ENCODE results near the gene CDH13. TPM values are rescaled to one million over a fixed set of nuclear protein-coding genes. Genes with fewer than 3 reads are reported as not detected.

The CDH13 gene
- total RNA-seq, 4 donors from 2014 or later, result 6.4 to 19.7 (median 11.7) TPM

DNA sequence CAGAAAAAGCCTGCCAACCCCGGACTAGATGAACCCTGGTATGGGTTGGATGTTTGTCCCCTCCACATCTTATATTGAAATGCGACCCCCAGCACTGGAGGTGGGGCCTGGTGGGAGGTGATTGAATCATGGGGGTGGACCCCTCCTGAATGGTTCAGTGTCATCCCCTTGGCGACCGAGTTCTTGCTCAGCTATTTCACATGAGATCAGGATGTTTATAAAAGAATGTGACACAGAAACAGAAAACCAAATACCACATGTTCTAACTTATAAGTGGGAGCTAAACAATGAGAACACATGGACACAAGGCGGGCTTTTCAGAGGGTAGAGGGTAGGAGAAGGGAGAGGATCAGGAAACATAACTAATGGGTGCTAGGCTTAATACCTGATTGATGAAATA lies 605.0 kb downstream of the CDH13 start:
- TF ChIP-seq, protein P1, sequence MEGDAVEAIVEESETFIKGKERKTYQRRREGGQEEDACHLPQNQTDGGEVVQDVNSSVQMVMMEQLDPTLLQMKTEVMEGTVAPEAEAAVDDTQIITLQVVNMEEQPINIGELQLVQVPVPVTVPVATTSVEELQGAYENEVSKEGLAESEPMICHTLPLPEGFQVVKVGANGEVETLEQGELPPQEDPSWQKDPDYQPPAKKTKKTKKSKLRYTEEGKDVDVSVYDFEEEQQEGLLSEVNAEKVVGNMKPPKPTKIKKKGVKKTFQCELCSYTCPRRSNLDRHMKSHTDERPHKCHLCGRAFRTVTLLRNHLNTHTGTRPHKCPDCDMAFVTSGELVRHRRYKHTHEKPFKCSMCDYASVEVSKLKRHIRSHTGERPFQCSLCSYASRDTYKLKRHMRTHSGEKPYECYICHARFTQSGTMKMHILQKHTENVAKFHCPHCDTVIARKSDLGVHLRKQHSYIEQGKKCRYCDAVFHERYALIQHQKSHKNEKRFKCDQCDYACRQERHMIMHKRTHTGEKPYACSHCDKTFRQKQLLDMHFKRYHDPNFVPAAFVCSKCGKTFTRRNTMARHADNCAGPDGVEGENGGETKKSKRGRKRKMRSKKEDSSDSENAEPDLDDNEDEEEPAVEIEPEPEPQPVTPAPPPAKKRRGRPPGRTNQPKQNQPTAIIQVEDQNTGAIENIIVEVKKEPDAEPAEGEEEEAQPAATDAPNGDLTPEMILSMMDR (IDR thresholded peaks at IDR 0.05; ENCODE audit: low read depth), result no peak

DNA sequence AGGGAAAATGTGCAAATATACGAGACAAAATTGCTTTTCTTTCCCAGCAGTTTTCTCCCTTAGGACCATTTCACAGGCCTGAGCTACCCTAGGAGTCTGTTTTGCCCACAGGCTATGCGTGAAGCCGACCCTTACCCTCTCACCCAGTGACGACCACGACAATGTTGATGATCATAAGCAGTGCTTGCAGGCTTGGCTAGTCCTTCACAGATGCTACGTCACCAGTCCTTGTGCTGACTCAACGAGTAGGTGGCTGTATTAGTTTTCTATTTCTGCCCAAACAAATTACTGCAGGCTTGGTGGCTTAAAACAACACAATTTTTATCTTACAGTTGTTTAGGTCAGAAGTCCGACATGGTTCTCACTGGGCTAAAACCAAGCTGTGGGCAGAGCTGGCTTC lies 606.4 kb downstream of the CDH13 start:
- TF ChIP-seq, protein P1 (IDR thresholded peaks at IDR 0.05; ENCODE audit: low read depth), result no peak

DNA sequence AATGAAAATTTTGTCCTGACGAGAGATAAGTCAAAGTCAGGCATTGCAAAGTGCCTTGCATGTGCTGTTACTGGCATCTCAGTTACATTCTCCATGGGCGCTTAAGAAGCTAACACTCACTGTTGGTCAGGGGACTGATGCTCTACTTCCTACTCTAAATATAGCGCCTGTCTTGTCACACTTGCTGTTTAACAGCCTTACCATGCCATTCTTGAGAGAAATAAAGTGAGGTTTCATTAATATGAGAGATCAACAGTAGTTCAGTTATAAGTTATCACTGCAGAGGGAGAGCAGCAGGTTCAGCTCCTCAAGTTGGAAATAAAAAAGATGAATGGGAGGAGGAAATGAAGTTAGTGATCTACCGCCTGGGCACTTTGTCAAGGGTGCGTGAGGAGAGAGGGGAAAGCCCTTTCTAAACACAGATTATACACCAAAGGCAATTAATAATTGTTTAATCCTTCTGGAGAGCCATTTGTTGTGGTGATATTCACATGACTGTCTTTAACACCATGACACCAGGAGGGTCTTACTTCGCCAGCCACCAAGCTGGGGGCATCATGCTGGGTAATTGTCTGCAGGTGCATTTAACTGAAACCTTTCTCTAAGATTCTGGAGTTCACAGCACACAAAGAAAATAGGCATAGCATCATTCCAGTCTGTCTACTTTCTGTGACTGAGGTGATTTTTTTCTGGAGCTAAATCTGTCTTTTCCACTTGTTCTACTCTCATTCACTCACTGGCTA lies 612.4 kb downstream of the CDH13 start:
- TF ChIP-seq, protein P1 (IDR thresholded peaks at IDR 0.05; ENCODE audit: low read depth), result no peak

DNA sequence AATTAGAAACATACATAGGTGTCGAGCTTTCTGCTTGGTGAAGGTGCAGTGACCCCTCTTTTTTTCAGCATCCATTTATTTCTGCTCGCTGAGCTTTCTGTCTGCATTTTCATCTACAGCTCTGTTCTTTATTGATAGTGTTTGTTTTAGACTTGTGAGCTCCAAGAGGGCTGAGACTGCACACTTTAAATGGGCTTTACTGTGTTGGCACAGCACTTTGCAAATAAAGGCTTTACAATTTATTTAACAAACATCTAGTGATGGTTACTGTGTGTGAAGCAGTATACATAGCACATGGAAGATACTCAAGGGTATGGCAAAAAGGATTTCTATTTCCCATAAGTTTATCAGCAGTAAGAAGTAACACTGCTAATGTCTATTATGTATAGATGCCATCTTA lies 617.3 kb downstream of the CDH13 start:
- TF ChIP-seq, protein P1 (IDR thresholded peaks at IDR 0.05; ENCODE audit: low read depth), result no peak

DNA sequence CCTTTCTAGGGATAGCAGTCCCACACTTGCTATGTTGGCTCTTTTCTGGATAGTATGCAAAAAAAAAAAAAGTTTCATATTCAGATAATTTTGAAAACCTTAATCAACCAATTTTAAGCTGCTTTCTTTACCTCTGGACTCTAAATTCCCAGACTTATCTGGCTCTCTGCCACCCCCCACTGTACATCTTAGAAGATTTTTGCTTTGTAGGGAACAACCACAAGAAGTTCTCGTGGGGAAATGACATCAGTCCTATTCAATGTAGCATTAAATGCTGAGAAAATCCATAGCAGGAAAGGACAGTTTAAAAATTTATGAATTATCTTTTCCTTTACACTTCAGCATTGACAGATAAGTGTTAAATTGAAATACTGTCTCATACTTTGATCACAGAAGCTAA lies 618.3 kb downstream of the CDH13 start:
- TF ChIP-seq, protein P1 (IDR thresholded peaks at IDR 0.05; ENCODE audit: low read depth), result no peak

DNA sequence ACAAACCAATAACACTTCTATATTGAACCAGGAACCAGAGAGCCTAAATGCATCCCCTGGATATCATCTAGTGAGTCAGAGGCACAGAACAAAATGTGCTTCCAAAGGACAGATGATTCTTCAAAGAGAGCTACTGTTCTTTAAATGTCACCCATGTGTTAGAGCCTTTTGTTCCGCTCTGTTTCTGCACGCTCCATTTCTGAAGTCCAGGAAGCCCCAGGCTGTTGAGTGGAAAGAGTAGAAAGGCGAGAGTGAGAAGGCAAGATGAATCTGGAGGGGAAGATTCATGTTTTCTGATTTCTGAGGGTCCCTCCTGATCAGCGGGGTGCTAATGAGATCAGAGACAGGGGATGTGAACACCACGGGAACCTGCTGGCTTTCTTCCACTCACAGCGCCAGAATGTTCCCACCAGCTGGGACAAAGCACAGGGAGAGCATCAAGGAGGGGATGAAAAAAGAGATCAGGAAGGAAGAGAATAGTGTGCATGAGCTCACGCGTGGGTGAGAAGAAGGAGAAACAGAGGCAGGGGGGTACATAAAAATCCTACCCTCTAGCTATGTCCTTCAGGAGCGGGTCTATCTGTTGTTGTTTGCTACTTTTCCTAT lies 621.1 kb downstream of the CDH13 start:
- TF ChIP-seq, protein P1 (IDR thresholded peaks at IDR 0.05; ENCODE audit: low read depth), result no peak

DNA sequence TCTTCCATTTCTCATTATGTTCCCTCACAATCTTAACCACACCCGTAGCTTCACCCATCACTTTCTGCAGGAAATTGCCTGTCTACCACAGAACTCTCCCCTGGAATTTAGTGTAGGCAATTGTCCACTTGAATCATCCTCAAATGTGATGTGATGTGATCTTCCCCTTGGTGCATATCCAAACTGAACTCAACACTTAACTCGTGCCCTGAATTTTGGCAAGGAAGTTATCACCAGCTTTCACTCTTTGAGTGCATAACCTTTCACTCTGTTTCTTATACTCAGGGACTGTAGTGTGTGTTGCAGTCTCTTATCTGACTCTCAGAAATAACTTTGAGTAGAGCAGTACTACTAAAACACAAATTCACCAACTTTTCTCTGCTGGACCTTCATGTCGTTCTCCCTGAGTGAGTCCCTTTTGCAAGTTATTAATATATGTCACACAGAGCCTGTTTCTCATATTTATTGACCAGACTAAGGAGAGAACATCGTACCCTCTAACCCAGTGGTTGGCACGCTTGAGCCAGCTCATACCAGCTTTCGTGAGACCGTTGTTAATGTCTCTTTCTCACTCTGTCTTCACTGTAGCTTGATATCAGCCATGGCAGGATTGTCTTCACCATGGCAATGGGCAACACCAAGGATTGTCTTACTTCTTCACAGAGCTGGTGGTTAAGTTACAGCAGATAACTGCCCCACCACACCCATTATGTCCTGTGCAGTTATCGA lies 622.1 kb downstream of the CDH13 start:
- TF ChIP-seq, protein P1 (IDR thresholded peaks at IDR 0.05; ENCODE audit: low read depth), result no peak
